HL-60 (cell line): ENCODE results near the gene EXOC2.
"Not testable (repeated sequence)": the region's sequence is repeated elsewhere in the genome, so short reads cannot be mapped to it uniquely, and the experiment has no call there.

Source experiments
- DNase-seq, 2 experiments: peaks; one replicate each; pipeline ENCODE4 v3.0.0-alpha.2; 2010 to 2020; ENCODE audit warnings: low read depth in 1 of 2, low spot score in 1 of 2
- H3K27ac ChIP-seq: fragments of 250-450 bp; sonication (Bioruptor Pico); replicated peaks from 2 replicates; pipeline ENCODE4 v1.5.1; 2020; ENCODE audit warnings: mild to moderate bottlenecking, moderate library complexity
- H3K27me3 ChIP-seq: fragments of 250-450 bp; sonication (Bioruptor Pico); 2 replicates; pipeline ENCODE4 v1.5.1; 2021; ENCODE audit warnings: mild to moderate bottlenecking, moderate library complexity; ENCODE audit not compliant: insufficient read depth, poor library complexity, severe bottlenecking
- H3K4me3 ChIP-seq: replicated peaks from 2 replicates; pipeline ENCODE4 v1.5.1; 2011; ENCODE audit warnings: mild to moderate bottlenecking, control low read depth, low read length; ENCODE audit not compliant: insufficient read depth
- GABPA ChIP-seq: IDR thresholded peaks from 2 replicates; pipeline ENCODE4 v1.6.1; 2012; ENCODE audit warnings: low read depth
- POLR2AphosphoS5 ChIP-seq: IDR thresholded peaks from 2 replicates; pipeline ENCODE4 v1.6.1; 2012; ENCODE audit warnings: low read depth
- SPI1 ChIP-seq: IDR thresholded peaks from 2 replicates; pipeline ENCODE4 v1.6.1; 2012; ENCODE audit warnings: low read depth, mild to moderate bottlenecking, borderline replicate concordance
- TF ChIP-seq, protein P1 (sequence below): IDR thresholded peaks from one replicate; pipeline ENCODE4 v1.5.1; 2011; ENCODE audit warnings: low read length, control low read depth, inconsistent platforms; ENCODE audit not compliant: insufficient read depth
- TF ChIP-seq, protein P2 (sequence below): IDR thresholded peaks from 2 replicates; pipeline ENCODE4 v1.6.1; 2012; ENCODE audit warnings: low read depth; ENCODE audit not compliant: insufficient replicate concordance

Gene EXOC2

DNA sequence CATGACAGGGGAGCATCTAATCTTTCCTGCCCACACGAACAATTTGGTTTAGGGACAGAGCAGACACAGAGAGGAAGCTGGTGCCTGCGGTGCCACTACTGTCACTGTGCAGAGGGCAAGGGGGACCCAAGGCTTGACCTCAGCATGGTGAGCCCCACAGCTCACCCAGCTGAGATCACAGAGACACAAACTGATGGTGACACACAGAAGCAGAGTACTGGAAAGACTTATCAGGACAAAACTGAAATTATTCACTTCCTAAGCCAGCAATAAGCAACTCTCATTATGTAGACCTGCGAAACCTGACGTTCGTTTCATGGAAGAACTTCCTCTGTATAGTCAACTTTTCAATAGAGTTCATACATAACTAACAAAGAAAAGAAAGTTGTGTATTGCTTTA lies 122.1 kb downstream of the EXOC2 start:
- H3K27ac ChIP-seq = no peak overlapping the region

DNA sequence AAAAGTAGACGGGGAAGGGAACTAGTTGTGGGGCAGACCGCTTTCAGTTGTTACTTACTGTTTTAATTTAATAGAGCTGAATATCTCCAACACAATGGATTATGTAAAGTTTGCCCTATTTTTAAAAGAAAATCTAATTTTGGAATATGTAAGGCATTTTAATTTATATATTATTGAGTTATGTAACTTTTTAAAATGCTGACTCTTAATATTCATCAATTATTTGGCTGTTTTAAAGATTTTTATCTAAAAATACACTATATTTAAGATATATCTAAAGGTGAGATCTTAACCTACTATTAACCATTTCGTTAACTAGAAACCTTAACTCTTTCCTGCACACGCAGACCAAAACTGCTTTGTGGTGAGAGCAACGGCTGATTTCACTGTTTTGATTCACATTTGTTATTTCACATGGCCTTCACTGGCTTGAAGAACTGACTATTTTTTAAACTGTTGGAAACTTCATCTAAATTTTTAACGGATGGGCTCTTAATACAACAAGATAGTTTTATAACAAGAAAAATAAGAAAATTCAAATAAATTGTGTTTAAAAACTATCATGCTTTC lies 123.9 kb downstream of the EXOC2 start:
- Histone ChIP-seq H3K27me3 (no peaks in the 10 kb centered on the region), H3K4me3 (no peak overlapping the region), H3K27ac (no peak overlapping the region)
- DNase-seq = no peak
- no peak for TF ChIP-seq POLR2AphosphoS5
- TF ChIP-seq, protein P1, sequence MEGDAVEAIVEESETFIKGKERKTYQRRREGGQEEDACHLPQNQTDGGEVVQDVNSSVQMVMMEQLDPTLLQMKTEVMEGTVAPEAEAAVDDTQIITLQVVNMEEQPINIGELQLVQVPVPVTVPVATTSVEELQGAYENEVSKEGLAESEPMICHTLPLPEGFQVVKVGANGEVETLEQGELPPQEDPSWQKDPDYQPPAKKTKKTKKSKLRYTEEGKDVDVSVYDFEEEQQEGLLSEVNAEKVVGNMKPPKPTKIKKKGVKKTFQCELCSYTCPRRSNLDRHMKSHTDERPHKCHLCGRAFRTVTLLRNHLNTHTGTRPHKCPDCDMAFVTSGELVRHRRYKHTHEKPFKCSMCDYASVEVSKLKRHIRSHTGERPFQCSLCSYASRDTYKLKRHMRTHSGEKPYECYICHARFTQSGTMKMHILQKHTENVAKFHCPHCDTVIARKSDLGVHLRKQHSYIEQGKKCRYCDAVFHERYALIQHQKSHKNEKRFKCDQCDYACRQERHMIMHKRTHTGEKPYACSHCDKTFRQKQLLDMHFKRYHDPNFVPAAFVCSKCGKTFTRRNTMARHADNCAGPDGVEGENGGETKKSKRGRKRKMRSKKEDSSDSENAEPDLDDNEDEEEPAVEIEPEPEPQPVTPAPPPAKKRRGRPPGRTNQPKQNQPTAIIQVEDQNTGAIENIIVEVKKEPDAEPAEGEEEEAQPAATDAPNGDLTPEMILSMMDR = no peak

More for the DNA sequence above, 122.1 kb downstream of the EXOC2 start:
- TF ChIP-seq SPI1 = no peak
- Histone ChIP-seq H3K4me3 (no peak overlapping the region), H3K27me3 (no peaks in the 10 kb centered on the region)
- DNase-seq = no peak

DNA sequence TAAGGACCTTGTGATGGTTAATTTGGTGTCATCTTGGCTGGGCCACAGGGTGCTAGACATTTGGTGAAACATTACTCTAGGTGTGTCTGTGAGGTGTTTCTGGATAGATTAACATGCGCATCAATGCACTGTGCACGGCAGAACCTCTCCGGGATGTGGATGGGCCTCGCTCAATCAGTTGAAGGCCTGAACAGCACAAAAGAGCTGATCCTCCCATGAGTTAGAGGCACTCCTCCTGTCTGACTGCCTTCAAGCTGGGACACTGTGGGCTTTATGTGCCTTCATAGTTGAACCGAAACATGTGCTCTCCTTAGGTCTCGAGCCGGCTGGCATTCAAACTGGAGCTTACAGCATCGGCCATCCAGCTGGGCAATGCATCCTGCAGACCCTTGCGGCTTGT lies 124.9 kb downstream of the EXOC2 start:
- no peak for DNase-seq
- Histone ChIP-seq H3K27ac (no peak overlapping the region), H3K4me3 (no peak overlapping the region), H3K27me3 (no peaks in the 10 kb centered on the region)
- TF ChIP-seq POLR2AphosphoS5 = no peak
- TF ChIP-seq, protein P1 = no peak
- no peak for TF ChIP-seq GABPA
- TF ChIP-seq, protein P2, sequence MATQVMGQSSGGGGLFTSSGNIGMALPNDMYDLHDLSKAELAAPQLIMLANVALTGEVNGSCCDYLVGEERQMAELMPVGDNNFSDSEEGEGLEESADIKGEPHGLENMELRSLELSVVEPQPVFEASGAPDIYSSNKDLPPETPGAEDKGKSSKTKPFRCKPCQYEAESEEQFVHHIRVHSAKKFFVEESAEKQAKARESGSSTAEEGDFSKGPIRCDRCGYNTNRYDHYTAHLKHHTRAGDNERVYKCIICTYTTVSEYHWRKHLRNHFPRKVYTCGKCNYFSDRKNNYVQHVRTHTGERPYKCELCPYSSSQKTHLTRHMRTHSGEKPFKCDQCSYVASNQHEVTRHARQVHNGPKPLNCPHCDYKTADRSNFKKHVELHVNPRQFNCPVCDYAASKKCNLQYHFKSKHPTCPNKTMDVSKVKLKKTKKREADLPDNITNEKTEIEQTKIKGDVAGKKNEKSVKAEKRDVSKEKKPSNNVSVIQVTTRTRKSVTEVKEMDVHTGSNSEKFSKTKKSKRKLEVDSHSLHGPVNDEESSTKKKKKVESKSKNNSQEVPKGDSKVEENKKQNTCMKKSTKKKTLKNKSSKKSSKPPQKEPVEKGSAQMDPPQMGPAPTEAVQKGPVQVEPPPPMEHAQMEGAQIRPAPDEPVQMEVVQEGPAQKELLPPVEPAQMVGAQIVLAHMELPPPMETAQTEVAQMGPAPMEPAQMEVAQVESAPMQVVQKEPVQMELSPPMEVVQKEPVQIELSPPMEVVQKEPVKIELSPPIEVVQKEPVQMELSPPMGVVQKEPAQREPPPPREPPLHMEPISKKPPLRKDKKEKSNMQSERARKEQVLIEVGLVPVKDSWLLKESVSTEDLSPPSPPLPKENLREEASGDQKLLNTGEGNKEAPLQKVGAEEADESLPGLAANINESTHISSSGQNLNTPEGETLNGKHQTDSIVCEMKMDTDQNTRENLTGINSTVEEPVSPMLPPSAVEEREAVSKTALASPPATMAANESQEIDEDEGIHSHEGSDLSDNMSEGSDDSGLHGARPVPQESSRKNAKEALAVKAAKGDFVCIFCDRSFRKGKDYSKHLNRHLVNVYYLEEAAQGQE = no peak
- TF ChIP-seq SPI1 = no peak

DNA sequence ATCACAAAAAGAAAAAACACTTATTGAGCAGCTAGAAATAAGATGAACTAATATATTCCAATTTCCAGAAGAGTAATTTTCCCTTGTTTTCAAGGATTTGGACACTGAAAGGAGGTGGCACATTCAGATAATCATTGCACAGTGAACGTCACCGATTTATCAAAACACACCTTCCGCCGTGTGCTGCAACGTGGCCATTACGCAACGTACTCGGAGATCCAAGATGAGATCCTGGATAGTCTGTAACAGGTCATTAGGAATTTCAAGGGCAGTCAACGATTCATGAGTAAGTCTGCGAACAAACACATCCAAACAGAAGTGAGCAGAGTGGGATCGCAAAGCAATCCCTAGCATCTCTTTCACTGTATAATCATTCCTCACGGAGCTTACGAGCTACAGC lies 129.1 kb downstream of the EXOC2 start:
- H3K27me3 ChIP-seq = no peaks in the 10 kb centered on the region
- no peak for TF ChIP-seq POLR2AphosphoS5
- no peak overlapping the region for H3K4me3 ChIP-seq
- no peak for DNase-seq
- H3K27ac ChIP-seq = no peak overlapping the region

DNA sequence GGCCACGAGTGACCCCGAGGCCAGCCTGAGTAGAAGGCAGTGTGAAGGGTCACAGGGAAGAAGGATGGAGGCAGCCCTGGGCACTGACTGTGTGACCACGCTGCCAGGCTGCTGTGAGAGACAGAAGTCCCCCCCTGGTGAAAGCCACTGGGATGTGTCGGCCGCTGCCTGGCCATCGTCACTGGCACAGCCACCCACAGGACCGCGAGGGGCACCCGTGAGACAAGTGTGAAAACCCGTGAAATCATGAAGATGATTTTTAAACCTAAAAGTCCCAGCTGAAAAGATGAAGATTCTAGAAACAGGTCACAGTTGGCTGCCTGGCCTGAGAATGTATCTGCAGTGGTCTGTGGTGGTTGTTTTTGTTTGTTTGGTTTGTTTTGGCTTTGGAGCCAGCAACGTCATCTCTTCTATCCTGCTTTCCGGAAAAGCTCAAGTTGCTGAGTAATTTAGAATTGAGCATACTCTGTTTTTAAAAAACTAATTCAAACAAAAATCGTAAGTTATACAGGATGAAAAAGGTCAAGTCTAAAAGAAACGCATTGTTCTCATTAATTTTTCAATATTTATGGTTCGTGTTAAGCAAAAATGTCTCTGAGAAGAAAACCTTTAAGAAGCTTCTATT lies 130.8 kb downstream of the EXOC2 start:
- no peak overlapping the region for H3K27ac ChIP-seq
- H3K4me3 ChIP-seq = no peak overlapping the region
- TF ChIP-seq SPI1 (no peak), GABPA (no peak), POLR2AphosphoS5 (no peak)
- TF ChIP-seq, protein P2 = no peak
- TF ChIP-seq, protein P1 = no peak
- H3K27me3 ChIP-seq = no peaks in the 10 kb centered on the region
- DNase-seq = no peak

DNA sequence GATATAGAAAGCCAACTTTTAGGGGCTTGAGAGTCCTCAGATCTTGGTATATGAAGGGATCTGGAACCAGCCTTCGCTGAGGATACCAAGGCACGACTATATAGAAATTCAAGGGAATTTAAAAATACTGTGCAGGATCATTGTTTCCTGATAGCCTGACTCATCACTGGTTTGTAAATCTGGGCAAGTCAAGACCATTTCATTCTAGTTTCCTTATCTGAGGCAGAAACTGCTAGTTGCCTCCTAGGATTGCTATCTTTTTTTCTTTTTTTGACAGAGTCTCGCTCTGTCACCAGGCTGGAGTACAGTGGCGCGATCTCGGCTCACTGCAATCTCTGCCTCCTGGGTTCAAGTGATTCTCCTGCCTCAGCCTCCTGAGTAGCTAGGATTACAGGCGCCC lies 131.6 kb downstream of the EXOC2 start:
- not testable (repeated sequence) for H3K27me3 ChIP-seq, DNase-seq, H3K27ac ChIP-seq, H3K4me3 ChIP-seq
